RWPE2 (cell line): ENCODE results near the gene TDG.
A peak's percentile ranks its signal among the peaks of the same experiment; 100 is the strongest.
"Not testable (repeated sequence)": the region's sequence is repeated elsewhere in the genome, so short reads cannot be mapped to it uniquely, and the experiment has no call there.

Experiments used
- ATAC-seq: fragments of 200-7000 bp; cut with Tn5 transposase; 3 replicates; pipeline ENCODE4 v1.9.1; 2021; ENCODE audit warnings: low read depth
- DNase-seq: peaks from one replicate; pipeline ENCODE4 v3.0.0-alpha.2; 2020; ENCODE audit warnings: low spot score
- H3K27ac ChIP-seq: fragments of 450-650 bp; 2 replicates; pipeline ENCODE4 v1.5.1; 2017; ENCODE audit warnings: mild to moderate bottlenecking; ENCODE audit not compliant: poor library complexity, severe bottlenecking
- H3K27me3 ChIP-seq: fragments of 250-450 bp; sonication (Bioruptor Pico); 2 replicates; pipeline ENCODE4 v1.5.1; 2021; ENCODE audit warnings: mild to moderate bottlenecking, moderate library complexity; ENCODE audit not compliant: insufficient read depth, poor library complexity, severe bottlenecking
- H3K36me3 ChIP-seq: fragments of 250-450 bp; sonication (Bioruptor Pico); 2 replicates; pipeline ENCODE4 v1.5.1; 2020; ENCODE audit warnings: low read depth, mild to moderate bottlenecking, moderate library complexity
- H3K4me1 ChIP-seq: fragments of 250-450 bp; sonication (Bioruptor Pico); 2 replicates; pipeline ENCODE4 v1.5.1; 2021; ENCODE audit warnings: mild to moderate bottlenecking, moderate library complexity; ENCODE audit not compliant: insufficient read depth, poor library complexity, severe bottlenecking
- H3K4me3 ChIP-seq: fragments of 250-450 bp; sonication (Bioruptor Pico); 2 replicates; pipeline ENCODE4 v1.5.1; 2021; ENCODE audit warnings: mild to moderate bottlenecking, moderate library complexity; ENCODE audit not compliant: severe bottlenecking
- H3K9me3 ChIP-seq: fragments of 250-450 bp; sonication (Bioruptor Pico); 2 replicates; pipeline ENCODE4 v1.5.1; 2021; ENCODE audit warnings: mild to moderate bottlenecking, moderate library complexity; ENCODE audit not compliant: severe bottlenecking
- TF ChIP-seq, protein P1 (sequence below): fragments of 450-650 bp; IDR thresholded peaks from one replicate; pipeline ENCODE4 v1.5.1; 2017; ENCODE audit warnings: mild to moderate bottlenecking, moderate library complexity; ENCODE audit not compliant: poor library complexity, severe bottlenecking

The TDG gene

DNA sequence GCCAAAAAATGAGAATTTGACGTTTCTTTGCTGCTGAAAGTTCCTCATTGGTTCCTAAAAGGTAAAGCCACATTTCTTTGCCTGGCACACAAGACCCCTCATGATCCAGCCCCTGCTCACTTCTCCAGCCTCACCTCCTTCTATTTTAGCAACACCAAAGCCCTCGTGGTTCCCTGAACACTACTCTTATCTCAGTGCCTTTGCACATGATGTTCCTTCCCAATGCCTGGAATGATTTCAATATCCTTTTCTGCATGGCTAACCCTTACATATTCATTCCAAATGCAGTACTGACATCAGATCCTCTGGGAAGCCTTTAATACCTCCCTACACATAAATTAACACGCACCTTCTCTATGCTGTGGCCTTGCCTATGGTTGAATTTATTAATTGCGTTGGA lies 44.4 kb downstream of the TDG start:
- H3K9me3 ChIP-seq = no peaks in the 10 kb centered on the region
- ATAC-seq (no peak), DNase-seq (no peak)
- no peaks in the 10 kb centered on the region for H3K36me3 ChIP-seq
- no peak overlapping the region for H3K4me3 ChIP-seq
- TF ChIP-seq, protein P1, sequence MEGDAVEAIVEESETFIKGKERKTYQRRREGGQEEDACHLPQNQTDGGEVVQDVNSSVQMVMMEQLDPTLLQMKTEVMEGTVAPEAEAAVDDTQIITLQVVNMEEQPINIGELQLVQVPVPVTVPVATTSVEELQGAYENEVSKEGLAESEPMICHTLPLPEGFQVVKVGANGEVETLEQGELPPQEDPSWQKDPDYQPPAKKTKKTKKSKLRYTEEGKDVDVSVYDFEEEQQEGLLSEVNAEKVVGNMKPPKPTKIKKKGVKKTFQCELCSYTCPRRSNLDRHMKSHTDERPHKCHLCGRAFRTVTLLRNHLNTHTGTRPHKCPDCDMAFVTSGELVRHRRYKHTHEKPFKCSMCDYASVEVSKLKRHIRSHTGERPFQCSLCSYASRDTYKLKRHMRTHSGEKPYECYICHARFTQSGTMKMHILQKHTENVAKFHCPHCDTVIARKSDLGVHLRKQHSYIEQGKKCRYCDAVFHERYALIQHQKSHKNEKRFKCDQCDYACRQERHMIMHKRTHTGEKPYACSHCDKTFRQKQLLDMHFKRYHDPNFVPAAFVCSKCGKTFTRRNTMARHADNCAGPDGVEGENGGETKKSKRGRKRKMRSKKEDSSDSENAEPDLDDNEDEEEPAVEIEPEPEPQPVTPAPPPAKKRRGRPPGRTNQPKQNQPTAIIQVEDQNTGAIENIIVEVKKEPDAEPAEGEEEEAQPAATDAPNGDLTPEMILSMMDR = no peak
- peak overlapping the region; percentile 51 for H3K27ac ChIP-seq
- H3K27me3 ChIP-seq = no peaks in the 10 kb centered on the region
- H3K4me1 ChIP-seq = peaks cover 24% of the 10 kb centered on the region

DNA sequence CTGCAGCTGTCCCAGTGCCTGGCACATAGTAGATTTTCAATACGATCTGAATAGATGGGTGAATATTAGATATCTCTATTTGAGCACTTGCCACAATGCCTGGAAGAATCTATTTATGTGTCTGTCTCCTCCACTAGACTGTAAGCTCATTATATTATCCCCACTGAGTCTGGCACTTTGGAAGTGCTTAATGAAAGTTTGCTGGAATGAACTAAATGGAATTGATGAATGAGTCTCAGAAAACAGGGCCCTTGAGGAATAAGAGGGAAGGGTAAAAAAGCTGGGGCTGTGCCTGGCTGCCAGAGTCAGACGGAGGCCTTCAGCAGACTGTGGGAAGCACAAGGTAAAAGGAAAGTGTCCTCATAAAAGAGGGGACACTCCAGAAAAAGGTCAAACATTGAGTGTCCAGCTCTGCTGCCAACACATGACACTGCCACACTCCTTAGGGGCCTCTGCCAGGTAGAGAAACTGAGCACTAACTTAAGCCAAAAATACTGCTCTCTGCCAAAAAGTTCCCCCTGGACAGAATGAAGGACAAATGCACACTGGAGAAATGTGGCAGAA lies 45.0 kb downstream of the TDG start:
- no peak for DNase-seq
- ATAC-seq = no peak
- H3K36me3 ChIP-seq = no peaks in the 10 kb centered on the region
- no peak overlapping the region for H3K4me3 ChIP-seq
- H3K4me1 ChIP-seq = peaks cover 24% of the 10 kb centered on the region
- peak overlapping the region; percentile 51 for H3K27ac ChIP-seq
- TF ChIP-seq, protein P1 = no peak
- H3K27me3 ChIP-seq = no peaks in the 10 kb centered on the region
- H3K9me3 ChIP-seq = no peaks in the 10 kb centered on the region

DNA sequence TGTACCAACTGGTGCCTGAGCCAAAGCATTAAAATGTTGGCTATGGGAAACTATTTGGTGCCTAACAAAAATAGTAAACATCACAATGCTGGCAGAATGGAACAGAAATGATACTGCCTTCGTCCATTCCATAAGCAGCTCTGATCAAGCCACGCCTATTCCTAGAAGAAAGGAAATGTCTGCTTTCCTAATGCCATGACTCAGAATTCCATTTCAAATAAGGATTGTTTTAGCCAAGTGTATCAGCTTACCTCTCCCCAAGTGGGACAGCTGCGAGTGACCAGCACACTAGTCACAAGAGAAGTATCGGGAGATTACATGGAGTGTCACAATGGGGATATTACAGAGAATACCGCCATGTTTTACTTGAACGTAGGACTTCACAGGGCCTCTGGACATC lies 45.6 kb downstream of the TDG start:
- peaks cover 24% of the 10 kb centered on the region for H3K4me1 ChIP-seq
- H3K27me3 ChIP-seq = no peaks in the 10 kb centered on the region
- peak overlapping the region; percentile 51 for H3K27ac ChIP-seq
- H3K4me3 ChIP-seq = no peak overlapping the region
- TF ChIP-seq, protein P1 = no peak
- no peaks in the 10 kb centered on the region for H3K9me3 ChIP-seq
- no peaks in the 10 kb centered on the region for H3K36me3 ChIP-seq
- peak; percentile 64 for DNase-seq
- peak; percentile 90 for ATAC-seq

- no peaks in the 10 kb centered on the region for H3K9me3 ChIP-seq
- TF ChIP-seq, protein P1 = no peak
- no peak for ATAC-seq
- no peak overlapping the region for H3K27ac ChIP-seq
- no peak for DNase-seq
- no peaks in the 10 kb centered on the region for H3K27me3 ChIP-seq
- H3K4me1 ChIP-seq = peaks cover 13% of the 10 kb centered on the region
- H3K36me3 ChIP-seq = no peaks in the 10 kb centered on the region
- no peak overlapping the region for H3K4me3 ChIP-seq
Observed at GRCh38 chr12:104012331-104012730, 46.7 kb downstream of the TDG start.

DNA sequence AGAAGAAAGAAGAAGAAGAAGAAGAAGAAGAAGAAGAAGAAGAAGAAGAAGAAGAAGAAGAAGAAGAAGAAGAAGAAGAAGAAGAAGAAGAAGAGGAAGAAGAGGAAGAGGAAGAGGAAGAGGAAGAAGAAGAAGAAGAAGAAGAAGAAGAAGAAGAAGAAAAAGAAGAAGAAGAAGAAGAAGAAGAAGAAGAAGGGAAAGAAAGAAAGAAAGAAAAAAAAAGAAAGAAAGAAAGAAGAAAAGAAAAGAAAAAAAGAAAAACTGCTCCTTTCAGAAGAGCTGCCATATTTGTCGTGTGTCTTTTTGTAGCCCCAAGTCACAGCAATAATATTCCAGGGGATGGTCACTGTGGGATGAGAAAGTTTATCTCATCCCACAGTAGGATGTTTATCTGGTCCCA lies 56.2 kb downstream of the TDG start:
- not testable (repeated sequence) for H3K9me3 ChIP-seq, DNase-seq, H3K27me3 ChIP-seq, H3K36me3 ChIP-seq, ATAC-seq, H3K4me3 ChIP-seq, H3K27ac ChIP-seq, H3K4me1 ChIP-seq
